HG03103 (cell line): Measurements from ENCODE around the gene ZNF486.
"Not testable (repeated sequence)": the region's sequence is repeated elsewhere in the genome, so short reads cannot be mapped to it uniquely, and the experiment has no call there.

Experiments
- ATAC-seq: cut with Tn5 transposase; IDR thresholded peaks from one replicate; pipeline ENCODE4 v1.9.1; 2021; ENCODE audit warnings: low read depth; ENCODE audit not compliant: unreplicated experiment

ZNF486 gene

DNA sequence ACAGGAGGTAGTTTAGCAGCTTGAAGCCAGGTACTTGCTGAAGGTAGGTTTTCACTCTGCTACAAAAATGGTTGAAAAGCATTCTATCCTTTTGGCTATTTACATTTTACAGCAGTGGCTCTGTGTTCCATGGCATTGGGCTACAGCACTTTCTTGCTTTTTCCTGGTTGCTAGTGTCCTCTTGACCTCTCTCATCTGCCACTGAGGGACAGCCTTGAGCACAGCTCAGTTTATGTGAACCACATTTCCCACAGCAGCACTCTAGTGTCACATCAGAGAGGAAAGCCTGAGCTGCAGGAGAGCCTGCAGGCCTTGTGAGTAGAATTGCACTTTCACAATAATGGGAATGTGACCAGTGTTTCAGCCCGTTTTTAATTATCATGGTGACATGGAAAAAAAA, 54.6 kb downstream of the ZNF486 start:
- ATAC-seq, result not testable (repeated sequence)

DNA sequence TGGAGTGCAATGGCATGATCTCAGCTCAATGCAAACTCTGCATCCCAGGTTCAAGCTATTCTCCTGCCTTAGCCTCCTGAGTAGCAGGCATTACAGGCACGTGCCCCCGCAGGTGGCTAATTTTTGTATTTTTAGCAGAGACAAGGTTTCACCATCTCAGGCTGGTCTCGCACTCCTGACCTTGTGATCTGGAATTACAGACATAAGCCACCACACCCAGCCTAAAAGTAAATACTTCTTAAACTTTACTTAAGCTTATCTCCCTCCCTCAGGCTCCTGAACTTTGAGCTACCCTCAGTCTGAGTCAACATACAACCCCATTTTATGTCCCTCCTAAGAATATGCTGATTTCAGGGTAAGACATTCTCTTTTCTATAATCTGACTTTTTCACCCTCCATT, 66.1 kb downstream of the ZNF486 start:
- no peak for ATAC-seq

DNA sequence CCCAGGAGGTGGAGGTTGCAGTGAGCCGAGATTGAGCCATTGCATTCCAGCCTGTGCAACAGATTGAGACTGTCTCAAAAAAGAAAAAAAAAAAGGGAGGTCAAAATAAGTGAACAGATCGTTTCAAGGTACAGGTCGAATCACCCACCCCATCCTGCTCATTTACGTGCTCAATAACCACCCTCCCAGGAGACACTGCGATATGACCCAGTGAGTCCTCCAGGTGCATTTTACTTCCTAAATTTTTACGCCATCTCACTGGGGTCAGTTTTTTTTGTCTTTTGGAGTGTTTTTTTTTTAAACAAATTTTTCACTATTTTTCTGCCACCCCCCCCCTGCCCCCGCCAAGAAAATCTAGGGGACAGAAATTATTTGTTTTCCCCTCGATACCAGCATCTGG, 68.1 kb downstream of the ZNF486 start:
- no peak for ATAC-seq

DNA sequence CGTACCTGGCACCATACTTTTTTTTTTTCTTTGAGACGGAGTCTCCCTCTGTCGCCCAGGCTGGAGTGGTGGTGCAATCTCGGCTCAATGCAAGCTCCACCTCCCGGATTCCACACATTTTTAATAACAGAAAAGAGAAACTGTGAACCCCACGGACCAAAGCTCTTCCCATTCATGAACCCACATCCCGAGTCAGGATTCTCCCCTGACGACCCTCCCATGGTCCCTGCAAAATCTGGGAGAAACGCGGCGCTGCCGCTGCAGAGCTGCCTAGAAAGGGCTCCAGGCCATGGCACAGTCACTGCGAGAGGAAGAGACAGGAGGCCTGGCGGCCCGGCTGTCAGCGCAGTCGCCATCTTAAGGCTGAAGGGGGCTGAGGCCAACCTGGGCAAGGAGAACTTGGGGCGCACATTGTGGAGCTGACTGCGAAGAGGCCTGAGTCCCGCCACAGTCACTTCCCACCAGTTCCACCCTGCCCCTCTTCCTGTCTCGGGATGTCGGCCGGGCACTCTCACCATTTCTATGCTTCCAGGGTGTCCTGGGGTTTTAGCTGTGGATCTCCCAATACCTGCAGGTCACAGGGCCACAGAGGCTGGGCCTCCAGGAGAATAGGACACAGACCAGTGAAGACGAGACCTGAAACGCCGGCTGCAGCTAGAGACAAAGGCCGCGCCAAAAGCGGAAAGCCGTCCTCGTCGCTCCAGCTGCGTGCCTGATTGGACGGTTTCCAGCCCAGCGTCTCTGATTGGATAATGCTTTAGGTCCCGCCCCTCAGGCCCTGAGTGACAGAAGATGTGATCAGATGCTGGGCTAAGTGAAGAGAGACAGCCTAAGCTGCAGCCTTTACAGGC, 71.0 kb downstream of the ZNF486 start:
- no peak for ATAC-seq

DNA sequence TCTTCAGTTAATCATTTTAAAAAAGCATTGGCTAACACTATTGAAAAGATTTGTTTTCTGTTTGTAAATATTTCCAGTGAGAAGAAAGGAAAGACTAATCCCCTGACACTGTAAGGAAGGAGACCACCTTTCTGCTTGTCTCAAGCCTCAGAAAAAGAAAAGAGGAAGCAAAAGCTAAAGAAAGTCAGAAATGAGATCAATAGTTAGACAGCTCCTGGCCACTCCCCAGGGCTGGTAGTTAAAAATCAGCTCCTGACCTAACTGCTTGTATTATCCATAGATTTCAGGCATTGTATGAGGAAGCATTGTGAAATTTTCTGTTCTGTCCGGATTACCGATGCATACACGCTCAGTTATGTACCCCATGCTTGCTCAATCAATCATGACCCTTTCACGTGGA, 76.6 kb downstream of the ZNF486 start:
- no peak for ATAC-seq

DNA sequence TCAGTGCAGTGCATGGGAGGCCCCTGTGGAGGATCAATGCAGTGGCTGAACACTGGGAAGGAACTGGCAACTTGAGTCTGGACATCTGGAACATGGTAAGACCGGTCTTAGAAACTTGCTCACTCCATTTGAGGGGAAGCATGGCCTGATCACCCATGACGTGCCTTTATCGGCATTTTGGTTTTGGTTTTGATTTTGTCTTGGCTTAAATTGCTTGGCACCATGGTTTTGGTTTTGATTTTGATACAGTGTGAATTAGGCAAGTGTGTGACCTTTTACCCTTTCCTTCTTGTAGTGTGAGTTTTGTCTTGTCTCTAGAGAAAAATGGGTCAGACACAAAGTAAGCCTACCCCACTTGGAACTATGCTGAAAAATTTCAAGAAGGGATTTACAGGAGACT, 77.3 kb downstream of the ZNF486 start:
- ATAC-seq, result no peak

DNA sequence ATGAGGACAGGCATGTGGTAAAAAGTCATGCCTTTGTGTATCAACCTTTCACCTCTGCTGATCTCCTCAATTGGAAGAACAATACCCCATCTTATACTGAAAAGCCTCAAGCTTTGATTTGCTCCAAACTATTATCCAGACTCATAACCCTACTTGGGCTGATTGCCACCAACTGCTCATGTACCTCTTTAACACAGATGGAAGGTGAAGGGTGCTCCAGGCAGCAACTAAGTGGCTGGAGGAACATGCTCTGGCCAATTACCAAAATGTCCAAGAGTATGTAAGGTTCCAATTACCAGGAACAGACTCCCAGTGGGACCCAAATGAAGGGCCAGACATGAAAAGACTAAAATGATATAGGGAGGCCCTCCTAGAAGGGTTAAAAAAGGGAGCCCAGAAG, 78.3 kb downstream of the ZNF486 start:
- ATAC-seq, result no peak

DNA sequence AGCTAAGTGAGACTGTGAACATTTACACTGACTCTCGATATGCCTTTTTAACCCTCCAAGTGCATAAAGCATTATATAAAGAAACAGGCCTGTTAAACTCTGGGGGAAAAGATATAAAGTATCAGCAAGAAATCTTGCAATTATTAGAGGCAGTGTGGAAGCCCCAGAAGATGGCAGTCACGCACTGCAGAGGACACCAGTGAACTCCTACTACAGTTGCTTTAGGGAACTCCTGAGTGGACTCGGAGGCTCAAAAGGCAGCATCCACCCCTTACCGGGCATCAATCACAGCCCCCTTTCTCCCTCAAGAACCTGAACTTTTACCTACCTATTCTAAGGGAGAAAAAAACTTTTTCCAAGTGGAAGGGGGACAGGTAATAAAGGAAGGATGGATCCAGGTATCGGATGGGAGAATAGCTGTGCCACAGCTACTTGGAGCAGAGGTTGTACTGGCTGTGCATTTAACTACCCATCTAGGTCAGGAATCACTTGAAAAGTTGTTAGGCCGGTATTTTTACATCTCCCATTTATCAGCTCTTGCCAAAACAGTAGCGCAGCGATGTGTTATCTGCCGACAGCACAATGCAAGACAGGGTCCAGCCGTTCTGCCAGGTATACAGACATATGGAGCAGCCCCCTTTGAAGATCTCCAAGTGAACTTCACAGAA, 80.1 kb downstream of the ZNF486 start:
- ATAC-seq, result no peak

DNA sequence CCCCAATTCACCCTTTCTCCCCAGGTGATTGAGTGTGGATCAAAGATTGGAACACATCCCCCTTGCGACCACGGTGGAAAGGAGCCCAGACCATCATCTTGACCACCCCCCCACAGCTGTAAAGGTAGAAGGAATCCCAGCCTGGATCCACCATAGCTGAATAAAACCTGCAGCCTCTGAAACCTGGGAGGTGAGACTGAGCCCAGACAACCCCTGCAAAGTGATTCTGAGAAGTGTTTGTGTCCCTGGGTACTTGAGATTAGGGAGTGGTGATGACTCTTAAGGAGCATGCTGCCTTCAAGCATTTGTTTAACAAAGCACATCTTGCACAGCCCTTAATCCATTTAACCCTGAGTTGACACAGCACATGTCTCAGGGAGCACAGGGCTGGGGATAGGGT, 81.2 kb downstream of the ZNF486 start:
- not testable (repeated sequence) for ATAC-seq
